NOMO-1 (cell line): ENCODE measurements around the gene CBR3.
"Not testable (repeated sequence)": the region's sequence is repeated elsewhere in the genome, so short reads cannot be mapped to it uniquely, and the experiment has no call there.

Experiments
- DNase-seq, 2 experiments: peaks; one replicate each; lab custom pipeline; 2025; ENCODE audit not compliant: unreplicated experiment in 2 of 2; lab: John Stamatoyannopoulos, UW

The CBR3 gene

GRCh38 chr21:36134803-36135390 lies at the start of gene CBR3:
Gene CBR3, plus strand, starts transcription at chr21:36135079. Its CDS starts 114 bp downstream, at chr21:36135193.
- DNase-seq = peak; percentile 15 to 28

- no peak for DNase-seq
These were observed 47.3 kb upstream of the CBR3 start for GRCh38 chr21:36087362-36088138.

- no peak for DNase-seq
These were observed 44.9 kb upstream of the CBR3 start for GRCh38 chr21:36089946-36090345.

GRCh38 chr21:36092681-36093080 lies 42.2 kb upstream of the CBR3 start:
- no peak for DNase-seq

GRCh38 chr21:36093512-36093911 lies 41.4 kb upstream of the CBR3 start:
- DNase-seq = no peak

GRCh38 chr21:36096398-36097290 lies 38.2 kb upstream of the CBR3 start:
- DNase-seq = no peak

GRCh38 chr21:36097427-36098181 lies 37.3 kb upstream of the CBR3 start:
- DNase-seq = peak; percentile 81 to 97

GRCh38 chr21:36098182-36098532 lies 36.7 kb upstream of the CBR3 start:
- peak in 1 of 2 experiments; percentile 67 for DNase-seq

- no peak for DNase-seq
These were observed 35.9 kb upstream of the CBR3 start for GRCh38 chr21:36099000-36099399.

GRCh38 chr21:36099695-36100211 lies 35.1 kb upstream of the CBR3 start:
- not testable (repeated sequence) for DNase-seq

GRCh38 chr21:36100971-36101641 lies 33.8 kb upstream of the CBR3 start:
- DNase-seq = no peak

- no peak for DNase-seq
These were observed 31.4 kb upstream of the CBR3 start for GRCh38 chr21:36103434-36103833.

- DNase-seq = peak; percentile 58 to 62
These were observed 30.3 kb upstream of the CBR3 start for GRCh38 chr21:36104317-36105300.

- no peak for DNase-seq
These were observed 29.5 kb upstream of the CBR3 start for GRCh38 chr21:36105327-36105842.

- DNase-seq = no peak
These were observed 25.0 kb upstream of the CBR3 start for GRCh38 chr21:36109868-36110267.

- no peak for DNase-seq
These were observed 23.6 kb upstream of the CBR3 start for GRCh38 chr21:36111238-36111637.

- no peak for DNase-seq
These were observed 21.0 kb upstream of the CBR3 start for GRCh38 chr21:36113647-36114428.
